ENCODE results near the gene PLK3. TPM values are rescaled to one million over a fixed set of nuclear protein-coding genes. Genes with fewer than 3 reads are reported as not detected.

The PLK3 gene
- total and polyA plus RNA-seq, 9 of the 15 experiments (the other 6 are each of a cell fraction or from before 2014, with no cell fraction given) = 0.52 to 22.7 (median 11.0) TPM

DNA sequence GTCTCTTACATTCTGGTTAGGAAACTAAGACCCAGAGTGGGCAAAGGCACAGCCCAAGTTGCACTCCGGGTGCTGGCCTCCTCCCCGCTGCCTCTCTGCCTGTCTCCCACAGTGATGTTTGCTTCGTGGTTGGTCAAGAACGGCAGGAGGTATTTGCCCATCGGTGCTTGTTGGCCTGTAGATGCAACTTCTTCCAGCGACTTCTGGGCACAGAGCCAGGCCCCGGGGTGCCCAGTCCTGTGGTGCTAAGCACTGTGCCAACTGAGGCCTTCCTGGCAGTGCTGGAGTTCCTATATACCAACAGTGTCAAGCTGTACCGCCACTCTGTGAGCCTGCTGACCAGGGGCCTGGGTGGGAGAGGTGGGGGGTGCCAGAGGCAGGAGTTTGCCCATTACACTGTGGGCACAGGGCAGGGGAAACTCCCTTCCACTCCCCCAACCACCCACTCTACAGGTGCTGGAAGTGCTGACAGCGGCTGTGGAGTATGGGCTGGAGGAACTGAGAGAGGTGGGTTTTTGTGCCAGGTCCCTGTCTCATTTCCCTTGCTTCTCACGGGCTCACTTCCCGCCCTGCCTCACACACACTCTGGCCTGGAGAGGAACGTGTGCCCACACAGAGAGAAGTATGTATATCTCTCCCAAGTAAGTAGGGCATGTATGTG is 10.1 kb downstream of the PLK3 start:
- H2AFZ ChIP-seq (ENCODE audit: low read depth, low read length) = no peak overlapping the region
- ATAC-seq = no peak
- H4K20me1 ChIP-seq (replicated peaks; ENCODE audit: control insufficient read depth, insufficient read depth, low read length) = no peaks in the 10 kb centered on the region
- intact Hi-C loops (cut with micrococcal nuclease) (no loop called here), in situ Hi-C loops (cut with MboI) (no loop called here)
- peak overlapping the region; percentile 80 for H3K4me2 ChIP-seq (ENCODE audit: insufficient read depth, low read length)
- H3K4me1 ChIP-seq (replicated peaks in 1 of 2; ENCODE audit: control insufficient read depth in 2 of 2, insufficient read depth in 2 of 2, low read length in 2 of 2) = peaks cover 59 to 72% of the 10 kb centered on the region in 2 experiments
- ChIA-PET CTCF (ENCODE audit: low intra/inter-chr PET ratio) (no interaction called here), POLR2A (interaction anchor here (0.6 to 16.9 kb wide), 10 partner anchors 9 to 202 kb away, joined by 3 to 594 read pairs (median 14); partner anchors contain the start of genes HECTD3, PLK3, RNU5D-1 and RPS8)
- 77% methylated on average over 12 of the region's 12 CpGs for WGBS (ENCODE audit: insufficient coverage, low coverage, missing lambda C conversion rate)
- no peaks in the 10 kb centered on the region; the same call in 1 of the 2 replicates for H3K9me3 ChIP-seq (replicated peaks; ENCODE audit: control insufficient read depth, insufficient read depth, low read depth, low read length)
- H3K79me2 ChIP-seq (ENCODE audit: control insufficient read depth, insufficient read depth, low read length) = peaks cover 13% of the 10 kb centered on the region; the same call in 1 of the 3 replicates
- H3K4me3 ChIP-seq = no peak overlapping the region
- TF ChIP-seq NFIC (IDR thresholded peaks at IDR 0.05) = peak; percentile 36; the same call in 1 of the 2 replicates
- no peak for TF ChIP-seq ZNF75A (CRISPR knock-in tag; IDR thresholded peaks at IDR 0.05)
- no peak for TF ChIP-seq SMAD3 (CRISPR knock-in tag; conservative IDR thresholded peaks at IDR 0.05)
- TF ChIP-seq, protein P1, sequence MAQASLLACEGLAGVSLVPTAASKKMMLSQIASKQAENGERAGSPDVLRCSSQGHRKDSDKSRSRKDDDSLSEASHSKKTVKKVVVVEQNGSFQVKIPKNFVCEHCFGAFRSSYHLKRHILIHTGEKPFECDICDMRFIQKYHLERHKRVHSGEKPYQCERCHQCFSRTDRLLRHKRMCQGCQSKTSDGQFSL (CRISPR knock-in tag; IDR thresholded peaks at IDR 0.05) = peak; percentile 54; the same call in 1 of the 2 replicates
- TF ChIP-seq, protein P1 (tag; IDR thresholded peaks at IDR 0.05) = no peak
- TF ChIP-seq SRSF1 (IDR thresholded peaks at IDR 0.05; ENCODE audit: low read depth, low read length) = no peak
- no peak for TF ChIP-seq MCM5 (IDR thresholded peaks at IDR 0.05; ENCODE audit: low read depth)
- H3K36me3 ChIP-seq (ENCODE audit: control insufficient read depth, insufficient read depth, low read length) = peaks cover 18% of the 10 kb centered on the region; the same call in 2 of the 3 replicates
- peaks cover 6% of the 10 kb centered on the region for H3K9me1 ChIP-seq (ENCODE audit: control insufficient read depth, insufficient read depth, low read length)
- no peak for FAIRE-seq
- H3K27me3 ChIP-seq (ENCODE audit: control insufficient read depth in 2 of 2, insufficient read depth in 2 of 2, low read length in 2 of 2) = no peaks in the 10 kb centered on the region
- peak overlapping the region in 1 of 2 experiments; percentile 24; a peak in 1 of 4 replicates for H3K9ac ChIP-seq (ENCODE audit: insufficient read depth in 1 of 2, low read depth in 2 of 2, low read length in 2 of 2)
- DNase-seq (ENCODE audit: extremely low read depth in 1 of 4, low spot score in 3 of 4) = no peak
- no peak overlapping the region; the same call in 2 of the 3 replicates for H3K27ac ChIP-seq (ENCODE audit: extremely low read depth, low read depth, low read length)
- BruUV-seq (replicated peaks) = no TSS peak
